A549 (cell line): Measurements from ENCODE around the gene DTNB. TPM values are rescaled to one million over a fixed set of nuclear protein-coding genes. Genes with fewer than 3 reads are reported as not detected.

Source experiments
- ATAC-seq, 2 experiments: fragments of 200-7000 bp in 1 of 2; fragments of >200 bp in 1 of 2; cut with Nextera tagmentation in 1 of 2; cut with Tn5 transposase in 1 of 2; 3 replicates each; pipeline versions ENCODE4 v1.8.0 to v1.9.1; 2018 to 2020; ENCODE audit warnings: mild to moderate bottlenecking in 1 of 2, moderate library complexity in 1 of 2
- CTCF ChIA-PET: fragments of 300-600 bp; sonication (Branson Sonifier 250); formaldehyde crosslinking; extraction: SDS; loops from one replicate; lab custom pipeline; 2021; ENCODE audit warnings: antibody characterized with exemption, inconsistent platforms; lab: Yijun Ruan, JAX
- POLR2A ChIA-PET: fragments of 350-600 bp; formaldehyde crosslinking; extraction: SDS; loops from one replicate; lab custom pipeline; 2021; ENCODE audit warnings: antibody characterized with exemption, inconsistent platforms; lab: Yijun Ruan, JAX
- DNase-seq, 2 experiments: peaks; one replicate each; pipeline versions ENCODE4 v3.0.0 to v3.0.0-alpha.2; 2011 to 2016; ENCODE audit warnings: low read depth in 1 of 2, low spot score in 1 of 2
- FAIRE-seq: peaks from 2 replicates; lab custom pipeline; 2011; peaks lifted over from hg19 to GRCh38; lab: Jason Lieb, UNC
- H3K27ac ChIP-seq, 2 experiments: fragments of >200 bp; sonication (Bioruptor Twin); formaldehyde crosslinking; 3 replicates each; pipeline ENCODE4 v1.5.1; 2016 to 2017
- H3K4me1 ChIP-seq: fragments of >200 bp; sonication (Bioruptor Twin); formaldehyde crosslinking; 3 replicates; pipeline ENCODE4 v1.6.1; 2016
- H3K4me2 ChIP-seq: fragments of >200 bp; sonication (Bioruptor Twin); formaldehyde crosslinking; 3 replicates; pipeline ENCODE4 v1.6.1; 2016
- H3K4me3 ChIP-seq: fragments of >200 bp; sonication (Bioruptor Twin); formaldehyde crosslinking; 3 replicates; pipeline ENCODE4 v1.5.1; 2016
- H3K9me3 ChIP-seq: fragments of >200 bp; sonication (Bioruptor Twin); formaldehyde crosslinking; 3 replicates; pipeline ENCODE4 v1.6.1; 2016
- CBX2 ChIP-seq: fragments of 200-600 bp; sonication (generic); IDR thresholded peaks from 2 replicates; pipeline ENCODE4 v1.6.1; 2016; ENCODE audit warnings: low read depth, mild to moderate bottlenecking, borderline replicate concordance
- CEBPB ChIP-seq, 2 experiments: fragments of >200 bp in 1 of 2; sonication (Bioruptor Twin) in 1 of 2; formaldehyde crosslinking in 1 of 2; IDR thresholded peaks; 2 replicates each; pipeline ENCODE4 v1.6.1; 2012 to 2016
- E2F6 ChIP-seq: IDR thresholded peaks from 2 replicates; pipeline ENCODE4 v1.6.1; 2012; ENCODE audit warnings: low read depth, borderline replicate concordance
- EHF ChIP-seq: fragments of 250-450 bp; sonication (Bioruptor Pico); IDR thresholded peaks from 2 replicates; pipeline ENCODE4 v1.5.0; 2020; ENCODE audit warnings: mild to moderate bottlenecking
- EHMT2 ChIP-seq: fragments of 200-600 bp; sonication (generic); IDR thresholded peaks from 2 replicates; pipeline ENCODE4 v1.6.1; 2016; ENCODE audit warnings: antibody characterized with exemption, low read depth, mild to moderate bottlenecking, moderate library complexity
- EP300 ChIP-seq, 2 experiments: fragments of >200 bp; sonication (Bioruptor Twin); formaldehyde crosslinking; IDR thresholded peaks; 2 replicates in 1 of 2; 3 replicates in 1 of 2; pipeline ENCODE4 v1.6.1; 2016 to 2017
- ESRRA ChIP-seq: fragments of 150-350 bp; IDR thresholded peaks from 2 replicates; pipeline ENCODE4 v1.6.1; 2014; ENCODE audit warnings: mild to moderate bottlenecking, low read length, borderline replicate concordance
- FOSB ChIP-seq: fragments of 250-450 bp; sonication (Bioruptor Pico); IDR thresholded peaks from 2 replicates; pipeline ENCODE4 v1.5.0; 2020; ENCODE audit warnings: mild to moderate bottlenecking, moderate library complexity
- FOSL2 ChIP-seq, 2 experiments: fragments of 450-650 bp in 1 of 2; fragments of >200 bp in 1 of 2; sonication (Bioruptor Twin) in 1 of 2; formaldehyde crosslinking; IDR thresholded peaks; 2 replicates each; pipeline versions ENCODE4 v1.5.0 to v1.6.1; 2016 to 2020; ENCODE audit warnings: mild to moderate bottlenecking in 1 of 2, moderate library complexity in 1 of 2
- HES2 ChIP-seq: fragments of >200 bp; sonication (Bioruptor Twin); formaldehyde crosslinking; IDR thresholded peaks from 2 replicates; pipeline ENCODE4 v1.6.1; 2016
- HEYL ChIP-seq: fragments of 250-450 bp; sonication (Bioruptor Pico); IDR thresholded peaks from 2 replicates; pipeline ENCODE4 v1.8.0; 2021; ENCODE audit warnings: mild to moderate bottlenecking, moderate library complexity
- HOXA7 ChIP-seq: fragments of 250-450 bp; sonication (Bioruptor Pico); IDR thresholded peaks from 2 replicates; pipeline ENCODE4 v1.5.0; 2020; ENCODE audit warnings: mild to moderate bottlenecking, moderate library complexity
- JUNB ChIP-seq: fragments of >200 bp; sonication (Bioruptor Twin); formaldehyde crosslinking; IDR thresholded peaks from 2 replicates; pipeline ENCODE4 v1.6.1; 2016
- KDM1A ChIP-seq: fragments of 200-600 bp; sonication (generic); IDR thresholded peaks from 2 replicates; pipeline ENCODE4 v1.6.1; 2016; ENCODE audit warnings: low read depth, mild to moderate bottlenecking
- KDM5A ChIP-seq: fragments of 200-600 bp; sonication (generic); IDR thresholded peaks from 2 replicates; pipeline ENCODE4 v1.6.1; 2016; ENCODE audit warnings: antibody characterized with exemption, mild to moderate bottlenecking
- MAX ChIP-seq: IDR thresholded peaks from 2 replicates; pipeline ENCODE4 v1.6.1; 2012
- NFE2L2 ChIP-seq: fragments of 150-350 bp; conservative IDR thresholded peaks from 2 replicates; pipeline ENCODE4 v1.6.1; 2014; ENCODE audit warnings: low read length
- PBX3 ChIP-seq: IDR thresholded peaks from 2 replicates; pipeline ENCODE4 v1.6.1; 2012
- PHF8 ChIP-seq: fragments of 200-600 bp; sonication (generic); IDR thresholded peaks from 2 replicates; pipeline ENCODE4 v1.6.1; 2016; ENCODE audit warnings: low read depth, mild to moderate bottlenecking, antibody characterized with exemption, moderate library complexity, borderline replicate concordance
- POLR2AphosphoS2 ChIP-seq: conservative IDR thresholded peaks from 2 replicates; pipeline ENCODE4 v1.6.1; 2012; ENCODE audit warnings: low read length, improper control_type of control experiment, inconsistent platforms
- RARB ChIP-seq: fragments of 250-450 bp; sonication (Bioruptor Pico); IDR thresholded peaks from 2 replicates; pipeline ENCODE4 v1.8.0; 2021; ENCODE audit warnings: mild to moderate bottlenecking, moderate library complexity
- RCOR1 ChIP-seq: fragments of 150-350 bp; IDR thresholded peaks from 2 replicates; pipeline ENCODE4 v1.6.1; 2014; ENCODE audit warnings: antibody characterized with exemption, low read length, low read depth
- SMC3 ChIP-seq: fragments of >200 bp; sonication (Bioruptor Twin); formaldehyde crosslinking; IDR thresholded peaks from 3 replicates; pipeline ENCODE4 v1.6.1; 2018; ENCODE audit warnings: inconsistent platforms
- SREBF2 ChIP-seq: fragments of 450-650 bp; IDR thresholded peaks from 2 replicates; pipeline ENCODE4 v1.6.1; 2014; ENCODE audit warnings: mild to moderate bottlenecking, moderate library complexity
- TP53 ChIP-seq: fragments of 250-450 bp; sonication (Bioruptor Pico); IDR thresholded peaks from 2 replicates; pipeline ENCODE4 v1.5.0; 2021; ENCODE audit warnings: mild to moderate bottlenecking, moderate library complexity
- ZC3H11A ChIP-seq: fragments of 450-650 bp; IDR thresholded peaks from 2 replicates; pipeline ENCODE4 v1.6.1; 2014; ENCODE audit warnings: antibody characterized with exemption, mild to moderate bottlenecking
- ZFP36 ChIP-seq: fragments of 450-650 bp; IDR thresholded peaks from 2 replicates; pipeline ENCODE4 v1.6.1; 2014; ENCODE audit warnings: borderline replicate concordance; ENCODE audit not compliant: partially characterized antibody
- ZNF302 ChIP-seq: fragments of 250-450 bp; sonication (Bioruptor Pico); IDR thresholded peaks from 2 replicates; pipeline ENCODE4 v1.9.0; 2021; ENCODE audit warnings: inconsistent platforms, mild to moderate bottlenecking, moderate library complexity
- ZSCAN20 ChIP-seq: fragments of 250-450 bp; sonication (Bioruptor Pico); IDR thresholded peaks from 2 replicates; pipeline ENCODE4 v1.8.0; 2022; ENCODE audit warnings: mild to moderate bottlenecking, moderate library complexity
- WGBS: methylation state at CpG from one replicate; pipeline ENCODE4 v1.1.6; 2017; ENCODE audit errors: missing lambda C conversion rate; 5-methylcytosine and 5-hydroxymethylcytosine counted together
- polyA plus RNA-seq, 4 experiments: library from polyadenylated mRNA; depleted of rRNA in 3 of 4; stranded (reverse); fragments of >200 nt; fragmentation: RNase III in 1 of 4; extraction: RNeasy Plus Mini Kit Qiagen cat#74134 plus additional on column Dnase treatment in 1 of 4; gene quantifications; 2 replicates in 3 of 4; 3 replicates in 1 of 4; pipeline ENCODE4 v1.2.3, GENCODE V29; 2011 to 2017
- TF ChIP-seq, protein P1 (sequence below): fragments of >200 bp; sonication (Bioruptor Twin); formaldehyde crosslinking; IDR thresholded peaks from 3 replicates; pipeline ENCODE4 v1.6.1; 2016

The DTNB gene
- polyA plus RNA-seq, 2 of the 4 experiments (the other 2 are of a cell fraction), result 11.2 to 32.6 TPM

- POLR2A ChIA-PET, result no interaction called here
- WGBS, result 86% methylated on average over 5 of the region's 5 CpGs
- no peak overlapping the region for H3K4me2 ChIP-seq
Measured at GRCh38 chr2:25482341-25482740, 191.0 kb downstream of the DTNB start.

DNA sequence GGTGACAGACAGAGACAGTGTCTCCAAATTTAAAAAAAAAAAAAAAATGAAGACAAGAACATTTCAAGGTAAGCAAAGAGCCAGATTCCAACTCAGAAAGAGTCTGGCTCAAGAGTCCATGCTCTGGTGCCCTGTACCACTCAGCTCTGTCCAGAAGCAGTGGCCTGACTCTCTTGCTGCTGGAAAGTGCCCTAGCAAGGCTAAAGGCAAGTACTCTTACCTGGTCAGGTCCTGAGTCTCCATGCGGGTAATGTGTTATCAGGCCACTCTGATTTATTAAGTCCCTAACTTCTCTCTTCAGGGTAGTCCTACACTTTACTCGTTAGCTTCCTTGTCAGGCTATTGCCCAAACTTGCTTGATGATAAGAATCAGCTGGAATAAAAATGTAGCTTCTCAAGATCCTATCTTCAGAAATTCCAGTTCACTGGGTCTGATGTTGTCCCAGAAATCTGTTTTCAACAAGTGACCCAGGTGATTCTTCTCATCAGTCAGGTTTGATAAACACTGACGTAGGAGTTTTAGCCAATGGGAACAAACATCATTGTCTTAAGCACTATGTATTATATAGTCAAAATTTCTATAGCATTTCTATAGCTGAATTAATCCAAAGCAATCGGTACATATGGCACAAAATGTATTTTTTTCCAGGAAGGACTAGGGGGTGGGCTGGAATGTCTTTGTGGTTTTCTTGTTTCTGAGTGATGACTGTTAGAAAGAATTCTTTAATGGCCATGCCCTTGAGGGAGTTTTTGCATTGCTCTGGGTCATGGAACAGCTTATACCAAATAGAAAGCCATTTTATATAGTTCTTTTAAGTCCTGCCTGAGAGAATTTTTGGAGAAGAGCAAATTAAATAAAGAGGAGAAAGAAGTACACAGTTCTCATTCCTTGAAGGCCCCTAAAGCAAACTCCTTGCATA lies 191.7 kb downstream of the DTNB start:
- ChIA-PET CTCF (interaction anchor here (0.7 kb wide), 1 partner anchor 106 kb away, joined by 3 read pairs; no protein-coding TSS in a partner anchor), POLR2A (no interaction called here)
- no peak for DNase-seq
- no peaks in the 10 kb centered on the region for H3K4me1 ChIP-seq
- no peak overlapping the region for H3K4me2 ChIP-seq
- H3K27ac ChIP-seq, result no peak overlapping the region
- H3K9me3 ChIP-seq, result no peaks in the 10 kb centered on the region
- FAIRE-seq, result no peak
- no peak overlapping the region for H3K4me3 ChIP-seq
- 93% methylated on average over 4 of the region's 4 CpGs for WGBS
- ATAC-seq, result no peak
- TF ChIP-seq HES2 (no peak), SMC3 (no peak), NFE2L2 (no peak), TP53 (no peak), FOSL2 (IDR thresholded peaks at IDR 0.05) (no peak), FOSL2 (CRISPR knock-in tag; IDR thresholded peaks at IDR 0.05) (no peak), JUNB (no peak), EHMT2 (no peak), FOSB (CRISPR knock-in tag) (no peak), ZNF302 (CRISPR knock-in tag) (no peak), RARB (no peak), ESRRA (no peak), KDM1A (no peak), CEBPB (IDR thresholded peaks at IDR 0.05) (no peak), PHF8 (no peak), HEYL (CRISPR knock-in tag) (no peak), POLR2AphosphoS2 (no peak), ZC3H11A (no peak)
- TF ChIP-seq, protein P1, sequence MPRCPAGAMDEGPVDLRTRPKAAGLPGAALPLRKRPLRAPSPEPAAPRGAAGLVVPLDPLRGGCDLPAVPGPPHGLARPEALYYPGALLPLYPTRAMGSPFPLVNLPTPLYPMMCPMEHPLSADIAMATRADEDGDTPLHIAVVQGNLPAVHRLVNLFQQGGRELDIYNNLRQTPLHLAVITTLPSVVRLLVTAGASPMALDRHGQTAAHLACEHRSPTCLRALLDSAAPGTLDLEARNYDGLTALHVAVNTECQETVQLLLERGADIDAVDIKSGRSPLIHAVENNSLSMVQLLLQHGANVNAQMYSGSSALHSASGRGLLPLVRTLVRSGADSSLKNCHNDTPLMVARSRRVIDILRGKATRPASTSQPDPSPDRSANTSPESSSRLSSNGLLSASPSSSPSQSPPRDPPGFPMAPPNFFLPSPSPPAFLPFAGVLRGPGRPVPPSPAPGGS, result no peak

More at GRCh38 chr2:25482341-25482740, 191.0 kb downstream of the DTNB start:
- Histone ChIP-seq H3K9me3 (no peaks in the 10 kb centered on the region), H3K4me1 (no peaks in the 10 kb centered on the region), H3K4me3 (no peak overlapping the region), H3K27ac (no peak overlapping the region)
- TF ChIP-seq SMC3, result no peak
- TF ChIP-seq, protein P1, result no peak
- no peak for TF ChIP-seq SREBF2
- no peak for TF ChIP-seq ZC3H11A
- TF ChIP-seq FOSL2 (IDR thresholded peaks at IDR 0.05), result no peak
- TF ChIP-seq FOSL2 (CRISPR knock-in tag; IDR thresholded peaks at IDR 0.05), result no peak
- TF ChIP-seq RCOR1, result no peak
- no peak for TF ChIP-seq HOXA7
- no peak for TF ChIP-seq KDM5A
- TF ChIP-seq PHF8, result no peak
- no peak for TF ChIP-seq ZSCAN20
- no peak for TF ChIP-seq CBX2
- no peak for TF ChIP-seq EP300 (IDR thresholded peaks at IDR 0.05)
- no peak for TF ChIP-seq PBX3
- no peak for TF ChIP-seq CEBPB (IDR thresholded peaks at IDR 0.05)
- no peak for TF ChIP-seq EHF (CRISPR knock-in tag)
- no peak for TF ChIP-seq E2F6
- TF ChIP-seq RARB, result no peak
- no peak for TF ChIP-seq MAX
- no peak for TF ChIP-seq ZFP36
- TF ChIP-seq ESRRA, result no peak
- DNase-seq, result no peak
- no peak for FAIRE-seq
- no peak for ATAC-seq
- CTCF ChIA-PET, result no interaction called here
